ENCODE results near the gene AEN.

AEN gene

GRCh38 chr15:88645171-88646087 lies 24.3 kb downstream of the AEN start:
- no peak overlapping the region for H3K27ac ChIP-seq (ENCODE audit: low read depth, low read length)
- H3K9ac ChIP-seq (ENCODE audit: low read depth, low read length), result no peak overlapping the region
- no peaks in the 10 kb centered on the region for H3K4me1 ChIP-seq (ENCODE audit: control insufficient read depth, insufficient read depth, low read length)
- no peaks in the 10 kb centered on the region for H3K9me3 ChIP-seq (ENCODE audit: control insufficient read depth, insufficient read depth, low read length)
- no peak overlapping the region for H3K4me3 ChIP-seq (ENCODE audit: low read depth, low read length)
- H3K27me3 ChIP-seq (ENCODE audit: control insufficient read depth, insufficient read depth, low read length), result no peaks in the 10 kb centered on the region
- no peaks in the 10 kb centered on the region for H3K36me3 ChIP-seq (ENCODE audit: control insufficient read depth, insufficient read depth, low read length)

DNA sequence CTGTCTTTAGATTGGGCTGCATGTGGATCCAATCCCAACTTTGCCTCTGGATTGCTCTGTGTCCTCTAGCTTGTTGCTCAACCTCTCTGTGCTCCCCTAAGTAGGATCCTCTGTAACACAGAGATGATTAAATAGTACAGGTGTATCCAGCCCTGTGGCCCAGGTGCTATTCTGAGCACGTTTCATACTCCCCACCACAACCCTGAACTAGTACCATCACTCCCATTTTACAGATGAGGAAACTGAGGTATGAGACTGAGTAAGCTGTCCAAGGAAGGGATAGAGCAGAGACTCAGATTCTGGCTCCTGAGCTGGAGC lies 24.9 kb downstream of the AEN start:
- Histone ChIP-seq H3K9ac (ENCODE audit: low read depth, low read length) (no peak overlapping the region), H3K27ac (ENCODE audit: low read depth, low read length) (no peak overlapping the region), H3K27me3 (ENCODE audit: control insufficient read depth, insufficient read depth, low read length) (no peaks in the 10 kb centered on the region), H3K4me1 (ENCODE audit: control insufficient read depth, insufficient read depth, low read length) (no peaks in the 10 kb centered on the region; the same call in 1 of the 2 replicates), H3K4me3 (ENCODE audit: low read depth, low read length) (no peak overlapping the region), H3K36me3 (ENCODE audit: control insufficient read depth, insufficient read depth, low read length) (no peaks in the 10 kb centered on the region), H3K9me3 (ENCODE audit: control insufficient read depth, insufficient read depth, low read length) (no peaks in the 10 kb centered on the region)

- H3K27me3 ChIP-seq (ENCODE audit: control insufficient read depth, insufficient read depth, low read length), result no peaks in the 10 kb centered on the region
- H3K4me3 ChIP-seq (ENCODE audit: low read depth, low read length), result no peak overlapping the region
- H3K9me3 ChIP-seq (ENCODE audit: control insufficient read depth, insufficient read depth, low read length), result no peaks in the 10 kb centered on the region
- no peak overlapping the region for H3K27ac ChIP-seq (ENCODE audit: low read depth, low read length)
- peaks cover 5% of the 10 kb centered on the region; the same call in 1 of the 2 replicates for H3K4me1 ChIP-seq (ENCODE audit: control insufficient read depth, insufficient read depth, low read length)
- no peak overlapping the region for H3K9ac ChIP-seq (ENCODE audit: low read depth, low read length)
- H3K36me3 ChIP-seq (ENCODE audit: control insufficient read depth, insufficient read depth, low read length), result no peaks in the 10 kb centered on the region
Observed at GRCh38 chr15:88646951-88647350, 25.8 kb downstream of the AEN start.

DNA sequence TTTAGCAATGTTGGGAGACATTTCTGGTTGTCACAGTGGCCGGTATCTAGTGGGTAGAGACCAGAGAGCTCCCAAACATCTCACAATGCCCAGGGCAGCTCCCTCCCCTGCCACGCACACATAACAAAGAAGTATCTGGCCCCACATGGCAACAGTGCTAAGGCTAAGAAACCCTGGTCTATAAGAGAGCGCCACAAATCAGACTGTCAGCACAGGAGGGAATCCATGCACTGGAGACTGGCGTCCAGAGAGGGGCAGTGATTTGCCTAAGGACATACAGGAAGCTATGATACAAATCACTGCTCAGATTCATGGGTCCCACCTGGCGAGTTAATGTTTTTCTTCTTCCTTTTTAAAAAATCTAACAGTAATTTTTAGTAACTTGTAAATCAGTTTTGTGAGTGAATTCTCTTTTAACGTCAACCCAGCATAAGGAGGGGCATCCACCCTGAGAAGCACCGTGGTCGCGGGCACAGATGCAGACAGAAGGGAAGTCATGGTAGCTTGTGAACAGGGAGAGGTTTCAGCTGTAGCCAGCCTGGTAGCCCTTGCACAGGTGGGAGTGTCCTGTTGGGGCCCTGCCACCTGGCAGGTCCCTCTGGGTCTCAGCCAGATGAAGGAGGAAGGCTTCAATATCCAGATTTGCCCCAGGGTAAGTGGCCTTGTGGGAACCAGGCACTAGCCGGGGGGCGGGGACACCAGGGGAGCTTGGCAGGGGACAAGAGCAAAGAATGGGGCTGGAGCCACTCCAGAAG lies 26.4 kb downstream of the AEN start:
- no peaks in the 10 kb centered on the region for H3K36me3 ChIP-seq (ENCODE audit: control insufficient read depth, insufficient read depth, low read length)
- H3K27ac ChIP-seq (ENCODE audit: low read depth, low read length), result no peak overlapping the region

DNA sequence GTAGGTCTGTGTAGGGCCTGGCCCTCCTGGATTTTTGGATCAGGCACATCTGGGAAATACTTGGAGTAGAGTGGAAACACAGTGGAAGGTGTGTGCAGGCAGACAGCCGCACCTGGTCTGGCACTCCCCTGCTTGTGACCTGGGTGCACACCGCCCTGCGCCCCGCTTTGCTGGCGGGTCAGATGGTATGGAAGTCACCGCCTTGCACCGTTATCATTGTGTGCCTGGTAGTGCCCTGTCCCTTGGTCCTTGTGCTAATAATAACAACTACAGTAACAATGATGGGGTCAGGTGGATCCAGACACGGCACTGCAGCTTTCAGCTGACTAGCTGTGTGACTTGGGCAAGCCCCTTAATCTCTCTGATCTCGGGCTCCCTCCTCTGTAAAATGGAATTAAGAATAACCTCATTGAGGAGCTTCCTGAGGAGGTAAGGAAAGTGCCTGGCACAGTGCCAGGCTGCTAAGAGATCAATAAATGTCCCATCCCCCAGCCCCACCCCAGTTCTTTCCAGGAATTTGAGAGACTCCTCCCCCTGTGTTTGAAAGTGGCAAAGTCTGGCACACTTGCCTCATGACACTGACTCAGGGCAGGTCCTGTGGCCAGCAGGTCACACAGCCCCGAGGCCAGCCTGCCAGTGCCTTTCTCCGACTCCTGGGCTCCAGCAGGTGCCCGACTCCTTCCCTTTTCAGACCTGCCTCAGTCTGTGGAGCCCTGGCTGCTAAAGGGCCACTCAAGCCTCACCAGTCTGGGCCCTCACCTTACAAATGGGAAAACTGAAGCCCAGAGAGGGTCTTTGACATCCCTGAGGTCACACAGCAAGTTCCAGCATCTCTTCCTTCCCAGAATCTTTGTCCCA lies 27.4 kb downstream of the AEN start:
- Histone ChIP-seq H3K9me3 (ENCODE audit: control insufficient read depth, insufficient read depth, low read length) (no peaks in the 10 kb centered on the region), H3K27ac (ENCODE audit: low read depth, low read length) (peak overlapping the region; percentile 66), H3K4me1 (ENCODE audit: control insufficient read depth, insufficient read depth, low read length) (peaks cover 12% of the 10 kb centered on the region), H3K27me3 (ENCODE audit: control insufficient read depth, insufficient read depth, low read length) (no peaks in the 10 kb centered on the region), H3K4me3 (ENCODE audit: low read depth, low read length) (no peak overlapping the region), H3K9ac (ENCODE audit: low read depth, low read length) (no peak overlapping the region), H3K36me3 (ENCODE audit: control insufficient read depth, insufficient read depth, low read length) (no peaks in the 10 kb centered on the region)

More for the DNA sequence above, 26.4 kb downstream of the AEN start:
- H3K27me3 ChIP-seq (ENCODE audit: control insufficient read depth, insufficient read depth, low read length), result no peaks in the 10 kb centered on the region
- no peak overlapping the region for H3K9ac ChIP-seq (ENCODE audit: low read depth, low read length)
- no peak overlapping the region for H3K4me3 ChIP-seq (ENCODE audit: low read depth, low read length)
- no peaks in the 10 kb centered on the region for H3K9me3 ChIP-seq (ENCODE audit: control insufficient read depth, insufficient read depth, low read length)
- peaks cover 6% of the 10 kb centered on the region; the same call in 1 of the 2 replicates for H3K4me1 ChIP-seq (ENCODE audit: control insufficient read depth, insufficient read depth, low read length)

- H3K36me3 ChIP-seq (ENCODE audit: control insufficient read depth, insufficient read depth, low read length), result no peaks in the 10 kb centered on the region
- no peaks in the 10 kb centered on the region for H3K9me3 ChIP-seq (ENCODE audit: control insufficient read depth, insufficient read depth, low read length)
- H3K27ac ChIP-seq (ENCODE audit: low read depth, low read length), result peak overlapping the region; percentile 66
- H3K4me3 ChIP-seq (ENCODE audit: low read depth, low read length), result no peak overlapping the region
- H3K9ac ChIP-seq (ENCODE audit: low read depth, low read length), result no peak overlapping the region
- no peaks in the 10 kb centered on the region for H3K27me3 ChIP-seq (ENCODE audit: control insufficient read depth, insufficient read depth, low read length)
- H3K4me1 ChIP-seq (ENCODE audit: control insufficient read depth, insufficient read depth, low read length), result peaks cover 12% of the 10 kb centered on the region
Observed at GRCh38 chr15:88649286-88649733, 28.2 kb downstream of the AEN start.

GRCh38 chr15:88649753-88650551 lies 28.8 kb downstream of the AEN start:
- no peak overlapping the region for H3K4me3 ChIP-seq (ENCODE audit: low read depth, low read length)
- H3K36me3 ChIP-seq (ENCODE audit: control insufficient read depth, insufficient read depth, low read length), result no peaks in the 10 kb centered on the region
- peaks cover 12% of the 10 kb centered on the region for H3K4me1 ChIP-seq (ENCODE audit: control insufficient read depth, insufficient read depth, low read length)
- H3K9ac ChIP-seq (ENCODE audit: low read depth, low read length), result no peak overlapping the region
- no peaks in the 10 kb centered on the region for H3K9me3 ChIP-seq (ENCODE audit: control insufficient read depth, insufficient read depth, low read length)
- no peaks in the 10 kb centered on the region for H3K27me3 ChIP-seq (ENCODE audit: control insufficient read depth, insufficient read depth, low read length)
- H3K27ac ChIP-seq (ENCODE audit: low read depth, low read length), result peak overlapping the region; percentile 65

- peaks cover 12% of the 10 kb centered on the region for H3K4me1 ChIP-seq (ENCODE audit: control insufficient read depth, insufficient read depth, low read length)
Observed at GRCh38 chr15:88650556-88650955, 29.4 kb downstream of the AEN start.

DNA sequence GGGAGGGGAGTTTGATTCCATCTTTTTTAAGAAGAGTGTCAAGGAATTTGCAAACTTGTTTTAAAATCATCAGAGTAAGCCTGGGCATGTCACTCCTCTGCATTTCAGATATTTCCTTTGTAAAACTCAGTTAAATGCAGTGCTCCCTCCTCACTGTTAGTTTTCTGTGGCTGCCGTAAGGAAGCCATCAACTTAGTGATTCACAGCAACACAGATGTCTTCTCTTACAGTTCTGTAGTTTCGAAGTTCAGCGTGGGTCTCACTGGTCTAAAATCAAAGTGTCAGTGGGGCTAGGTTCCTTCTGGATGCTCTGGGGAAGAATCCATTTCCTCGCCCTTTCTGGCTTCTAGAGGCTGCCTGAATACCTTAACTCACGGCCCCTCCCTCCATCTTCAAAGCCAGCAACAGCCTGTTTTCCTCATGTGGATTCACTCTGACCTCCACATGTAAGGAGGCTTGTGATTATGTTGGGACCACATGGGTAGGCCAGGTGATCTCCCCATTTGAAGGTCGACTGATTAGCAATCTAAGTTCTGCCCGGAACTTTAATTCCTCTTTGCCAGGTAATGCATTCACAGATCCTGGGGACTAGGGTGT lies 30.1 kb downstream of the AEN start:
- H3K9ac ChIP-seq (ENCODE audit: low read depth, low read length), result no peak overlapping the region
- no peaks in the 10 kb centered on the region for H3K27me3 ChIP-seq (ENCODE audit: control insufficient read depth, insufficient read depth, low read length)
- H3K27ac ChIP-seq (ENCODE audit: low read depth, low read length), result no peak overlapping the region
- H3K9me3 ChIP-seq (ENCODE audit: control insufficient read depth, insufficient read depth, low read length), result no peaks in the 10 kb centered on the region
- peaks cover 12% of the 10 kb centered on the region for H3K4me1 ChIP-seq (ENCODE audit: control insufficient read depth, insufficient read depth, low read length)
- no peak overlapping the region for H3K4me3 ChIP-seq (ENCODE audit: low read depth, low read length)
- no peaks in the 10 kb centered on the region for H3K36me3 ChIP-seq (ENCODE audit: control insufficient read depth, insufficient read depth, low read length)

More at GRCh38 chr15:88650556-88650955, 29.4 kb downstream of the AEN start:
- Histone ChIP-seq H3K36me3 (ENCODE audit: control insufficient read depth, insufficient read depth, low read length) (no peaks in the 10 kb centered on the region), H3K27ac (ENCODE audit: low read depth, low read length) (no peak overlapping the region), H3K27me3 (ENCODE audit: control insufficient read depth, insufficient read depth, low read length) (no peaks in the 10 kb centered on the region), H3K9ac (ENCODE audit: low read depth, low read length) (no peak overlapping the region), H3K9me3 (ENCODE audit: control insufficient read depth, insufficient read depth, low read length) (no peaks in the 10 kb centered on the region), H3K4me3 (ENCODE audit: low read depth, low read length) (no peak overlapping the region)

- no peaks in the 10 kb centered on the region for H3K27me3 ChIP-seq (ENCODE audit: control insufficient read depth, insufficient read depth, low read length)
- peaks cover 12% of the 10 kb centered on the region for H3K4me1 ChIP-seq (ENCODE audit: control insufficient read depth, insufficient read depth, low read length)
- H3K9me3 ChIP-seq (ENCODE audit: control insufficient read depth, insufficient read depth, low read length), result no peaks in the 10 kb centered on the region
- no peaks in the 10 kb centered on the region for H3K36me3 ChIP-seq (ENCODE audit: control insufficient read depth, insufficient read depth, low read length)
- H3K9ac ChIP-seq (ENCODE audit: low read depth, low read length), result no peak overlapping the region
- H3K4me3 ChIP-seq (ENCODE audit: low read depth, low read length), result no peak overlapping the region
- no peak overlapping the region for H3K27ac ChIP-seq (ENCODE audit: low read depth, low read length)
Observed at GRCh38 chr15:88651971-88652370, 30.8 kb downstream of the AEN start.
